Right lung (tissue), 5 donors: ENCODE results near the gene PGAM1. TPM values are rescaled to one million over a fixed set of nuclear protein-coding genes. Genes with fewer than 3 reads are reported as not detected.

ENCODE experiments used
- polyA plus RNA-seq, 5 donors: library from polyadenylated mRNA; unstranded; fragments of 120-200 nt; gene quantifications; one replicate each; pipeline versions ENCODE4 v1.2.1 to v1.2.3, GENCODE V29; 2013; ENCODE audit warnings: inconsistent platforms in 1 of 5, low replicate concordance in 1 of 5; ENCODE audit not compliant: insufficient read length in 5 of 5, insufficient read depth in 1 of 5

PGAM1 gene
- polyA plus RNA-seq, 5 donors, result 148 to 180 (median 158) TPM

Other genes with a start within 250 kb of the PGAM1 start
- 1 to 10 TPM; 3.7 to 8.0 (median 4.4) TPM for gene SLIT1, start 240.2 kb upstream of the PGAM1 start, polyA plus RNA-seq
- 10 to 100 TPM; 18.7 to 36.8 (median 30.1) TPM for gene ARHGAP19, start 133.6 kb upstream of the PGAM1 start, polyA plus RNA-seq
- 1 to 10 TPM; 2.2 to 2.9 (median 2.6) TPM for gene FRAT1, start 106.9 kb upstream of the PGAM1 start, polyA plus RNA-seq
- 1 to 10 TPM; 8.0 to 9.5 (median 8.7) TPM for gene FRAT2, start 91.5 kb upstream of the PGAM1 start, polyA plus RNA-seq
- gene RRP12, start 24.9 kb upstream of the PGAM1 start, polyA plus RNA-seq, result 10 to 100 TPM; 19.0 to 30.2 (median 23.1) TPM
- 10 to 100 TPM; 34.8 to 40.6 (median 39.0) TPM for gene EXOSC1, start 19.8 kb downstream of the PGAM1 start, polyA plus RNA-seq
- 10 to 100 TPM; 42.6 to 47.6 (median 47.3) TPM for gene ZDHHC16, start 20.0 kb downstream of the PGAM1 start, polyA plus RNA-seq
- gene MMS19, start 72.2 kb downstream of the PGAM1 start, polyA plus RNA-seq, result 100 to 1,000 TPM in 1 of 5 donors, 10 to 100 TPM in 4; 89.7 to 100 (median 92.1) TPM
- 10 to 100 TPM; 12.8 to 28.0 (median 18.2) TPM for gene UBTD1, start 72.7 kb downstream of the PGAM1 start, polyA plus RNA-seq
- gene ANKRD2, start 146.6 kb downstream of the PGAM1 start, polyA plus RNA-seq, result under 1 TPM in 4 of 5 donors, not detected in 1; 0.27 to 0.90 (median 0.30) TPM
- 1 to 10 TPM in 1 of 5 donors, under 1 TPM in 4; 0.62 to 1.2 (median 0.86) TPM for gene HOGA1, start 158.2 kb downstream of the PGAM1 start, polyA plus RNA-seq
- gene C10orf62, start 163.5 kb downstream of the PGAM1 start, polyA plus RNA-seq, result not detected
- 10 to 100 TPM; 14.7 to 19.8 (median 16.2) TPM for gene MORN4, start 207.3 kb downstream of the PGAM1 start, polyA plus RNA-seq
- 10 to 100 TPM; 13.1 to 15.9 (median 15.1) TPM for gene PI4K2A, start 214.5 kb downstream of the PGAM1 start, polyA plus RNA-seq